NT2/D1 (cell line): ENCODE measurements around the gene CDO1.

Experiments
- SUZ12 ChIP-seq: IDR thresholded peaks from 2 replicates; pipeline ENCODE4 v1.6.1; 2011; ENCODE audit not compliant: insufficient read length, insufficient read depth; ENCODE audit errors: extremely low read depth
- YY1 ChIP-seq: IDR thresholded peaks from 2 replicates; pipeline ENCODE4 v1.6.1; 2011; ENCODE audit not compliant: insufficient read length, insufficient read depth
- ZNF274 ChIP-seq: IDR thresholded peaks from 2 replicates; pipeline ENCODE4 v1.6.1; 2011; ENCODE audit warnings: mild to moderate bottlenecking, low read depth, low read length

GRCh38 chr5:115818821-115819220 is 2.4 kb upstream of the CDO1 start:
- TF ChIP-seq YY1, result no peak
- TF ChIP-seq SUZ12, result no peak
- no peak for TF ChIP-seq ZNF274
